ENCODE data around the gene FGD2. TPM values are rescaled to one million over a fixed set of nuclear protein-coding genes. Genes with fewer than 3 reads are reported as not detected.

Gene FGD2
- total RNA-seq, 1 experiment from 2014 or later, result 0.13 TPM

DNA sequence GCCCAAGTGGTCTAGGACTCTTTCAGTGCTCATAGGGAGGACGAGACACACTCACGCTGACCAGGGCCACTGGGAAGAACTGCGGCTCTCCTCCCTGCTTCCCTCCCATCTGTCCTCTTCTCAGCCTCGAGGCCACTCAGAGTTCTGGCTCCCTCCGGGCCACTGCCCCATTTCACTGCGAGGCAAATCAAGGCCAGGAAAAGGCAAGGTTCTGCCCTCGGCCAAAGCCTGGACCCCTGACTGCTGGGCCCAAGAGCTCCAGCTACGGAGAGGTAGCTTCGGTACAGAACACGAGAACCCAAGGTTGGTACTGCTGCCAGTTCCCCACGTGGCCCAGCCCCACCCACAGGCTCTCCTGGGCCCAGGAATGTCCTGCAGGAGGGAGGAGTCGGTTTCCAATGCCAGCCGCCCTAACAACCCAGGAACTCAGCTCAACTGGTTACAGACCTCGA, 36.2 kb upstream of the FGD2 start:
- Histone ChIP-seq H2AFZ (ENCODE audit: low read length) (no peak overlapping the region), H3K9me3 (ENCODE audit: control insufficient read depth, low read depth, low read length) (no peaks in the 10 kb centered on the region), H3K14ac (ENCODE audit: insufficient read depth, low read length) (no peak overlapping the region), H3T11ph (ENCODE audit: low read length) (no peak overlapping the region), H3K4me2 (ENCODE audit: insufficient read depth, insufficient read length, low read length) (no peak overlapping the region), H3K56ac (ENCODE audit: insufficient read length, low read depth, low read length) (no peak overlapping the region), H3K79me1 (ENCODE audit: insufficient read depth, low read depth, low read length, poor library complexity, severe bottlenecking) (no peaks in the 10 kb centered on the region), H2BK5ac (ENCODE audit: insufficient read length, low read length) (no peak overlapping the region), H3K27me3 (ENCODE audit: insufficient read depth, low read length) (no peaks in the 10 kb centered on the region), H3K18ac (ENCODE audit: insufficient read length, low read depth, low read length) (no peak overlapping the region), H3K4me1 (ENCODE audit: insufficient read depth, low read length) (no peaks in the 10 kb centered on the region), H3K23me2 (ENCODE audit: insufficient read length, low read depth, low read length, poor library complexity, severe bottlenecking) (no peaks in the 10 kb centered on the region), H3K4ac (ENCODE audit: low read depth, low read length) (no peak overlapping the region), H2BK12ac (ENCODE audit: insufficient read length, low read depth, low read length) (no peak overlapping the region), H2BK120ac (ENCODE audit: low read depth, low read length, poor library complexity, severe bottlenecking) (no peak overlapping the region), H4K20me1 (ENCODE audit: control insufficient read depth, insufficient read depth, insufficient read length) (no peaks in the 10 kb centered on the region), H3K9ac (ENCODE audit: extremely low read depth, insufficient read length, low read length) (no peak overlapping the region), H3K23ac (ENCODE audit: insufficient read length, low read depth, low read length) (no peak overlapping the region), H2BK15ac (ENCODE audit: low read depth, low read length) (no peak overlapping the region), H3K79me2 (ENCODE audit: insufficient read depth, low read length) (no peaks in the 10 kb centered on the region), H4K8ac (replicated peaks; ENCODE audit: insufficient read length, low read depth, low read length) (no peak overlapping the region), H2BK20ac (ENCODE audit: low read depth, low read length, poor library complexity, severe bottlenecking) (no peak overlapping the region), H3K27ac (ENCODE audit: insufficient read length, low read depth, low read length) (no peak overlapping the region), H4K91ac (ENCODE audit: insufficient read length, low read depth, low read length) (no peak overlapping the region), H2AK5ac (ENCODE audit: insufficient read length, low read length) (no peak overlapping the region), H4K5ac (ENCODE audit: insufficient read length, low read depth, low read length) (no peak overlapping the region)
- no CpG with 5 or more reads among the region's 14 CpGs for WGBS (ENCODE audit: extremely low coverage, insufficient read length, low lambda C conversion rate)
- Mint-ChIP-seq H3K9me3 (no peaks in the 10 kb centered on the region), H3K4me1 (no peaks in the 10 kb centered on the region), H3K36me3 (ENCODE audit: insufficient read depth in 1 of 3, low read depth in 3 of 3) (peaks cover 36 to 75% (median 66%) of the 10 kb centered on the region in 3 experiments), H3K27ac (no peak overlapping the region), H3K4me3 (no peak overlapping the region), H3K27me3 (ENCODE audit: low read depth) (no peaks in the 10 kb centered on the region)
- no peak for DNase-seq
- TF ChIP-seq CTCF (conservative IDR thresholded peaks at IDR 0.05), result no peak
